Nephron progenitor cell (in vitro differentiated cells): ENCODE measurements around the gene KIF3C.
A peak's percentile ranks its signal among the peaks of the same experiment; 100 is the strongest.

ENCODE experiments used
- DNase-seq: peaks from one replicate; pipeline ENCODE4 v3.0.0; 2021
- H3K27ac Mint-ChIP-seq: 2 replicates; pipeline ENCODE4 v1.8.0; 2021; ENCODE audit warnings: mild to moderate bottlenecking, moderate library complexity, mixed read lengths
- H3K27me3 Mint-ChIP-seq: 2 replicates; pipeline ENCODE4 v1.8.0; 2021; ENCODE audit warnings: mild to moderate bottlenecking, low read depth, mixed read lengths; ENCODE audit not compliant: poor library complexity
- H3K36me3 Mint-ChIP-seq: 2 replicates; pipeline ENCODE4 v1.8.0; 2021; ENCODE audit warnings: low read depth, mixed read lengths
- H3K4me1 Mint-ChIP-seq: 2 replicates; pipeline ENCODE4 v1.8.0; 2021; ENCODE audit warnings: mixed read lengths
- H3K4me3 Mint-ChIP-seq: 2 replicates; pipeline ENCODE4 v1.8.0; 2021; ENCODE audit warnings: mild to moderate bottlenecking, moderate library complexity, mixed read lengths
- H3K9me3 Mint-ChIP-seq: 2 replicates; pipeline ENCODE4 v1.8.0; 2021; ENCODE audit warnings: mild to moderate bottlenecking, moderate library complexity, mixed read lengths
- CTCF ChIP-seq: fragments of 200-600 bp; sonication (generic); IDR thresholded peaks from 2 replicates; pipeline ENCODE4 v1.5.0; 2021; ENCODE audit warnings: antibody characterized with exemption

Gene KIF3C

GRCh38 chr2:25976983-25977741 is 5.1 kb downstream of the KIF3C start:
- H3K9me3 Mint-ChIP-seq = no peaks in the 10 kb centered on the region
- TF ChIP-seq CTCF = no peak
- H3K27me3 Mint-ChIP-seq = peaks cover 3% of the 10 kb centered on the region
- peak overlapping the region; percentile 68 for H3K27ac Mint-ChIP-seq
- H3K36me3 Mint-ChIP-seq = peaks cover 60% of the 10 kb centered on the region
- H3K4me3 Mint-ChIP-seq = peak overlapping the region; percentile 69
- no peak for DNase-seq
- peaks cover 50% of the 10 kb centered on the region for H3K4me1 Mint-ChIP-seq

- H3K27me3 Mint-ChIP-seq = peaks cover 3% of the 10 kb centered on the region
- H3K4me3 Mint-ChIP-seq = no peak overlapping the region
- peaks cover 60% of the 10 kb centered on the region for H3K36me3 Mint-ChIP-seq
- no peak for TF ChIP-seq CTCF
- H3K4me1 Mint-ChIP-seq = peaks cover 12% of the 10 kb centered on the region
- DNase-seq = no peak
- peak overlapping the region; percentile 6 for H3K27ac Mint-ChIP-seq
- H3K9me3 Mint-ChIP-seq = no peaks in the 10 kb centered on the region
These were observed 10.1 kb downstream of the KIF3C start for GRCh38 chr2:25972049-25972823.

- no peak overlapping the region for H3K27ac Mint-ChIP-seq
- H3K4me1 Mint-ChIP-seq = peaks cover 6% of the 10 kb centered on the region
- no peaks in the 10 kb centered on the region for H3K9me3 Mint-ChIP-seq
- no peak for TF ChIP-seq CTCF
- no peak overlapping the region for H3K4me3 Mint-ChIP-seq
- peaks cover 54% of the 10 kb centered on the region for H3K36me3 Mint-ChIP-seq
- H3K27me3 Mint-ChIP-seq = peaks cover 3% of the 10 kb centered on the region
- DNase-seq = no peak
These were observed 10.7 kb downstream of the KIF3C start for GRCh38 chr2:25971596-25971995.

- peaks cover 33% of the 10 kb centered on the region for H3K36me3 Mint-ChIP-seq
- H3K27me3 Mint-ChIP-seq = peaks cover 3% of the 10 kb centered on the region
- no peak overlapping the region for H3K4me3 Mint-ChIP-seq
- H3K4me1 Mint-ChIP-seq = peaks cover 9% of the 10 kb centered on the region
- no peak for TF ChIP-seq CTCF
- H3K9me3 Mint-ChIP-seq = no peaks in the 10 kb centered on the region
- DNase-seq = no peak
- no peak overlapping the region for H3K27ac Mint-ChIP-seq
These were observed 15.6 kb downstream of the KIF3C start for GRCh38 chr2:25966531-25967270.

GRCh38 chr2:25964891-25965290 is 17.4 kb downstream of the KIF3C start:
- peak overlapping the region; percentile 20 for H3K27ac Mint-ChIP-seq
- TF ChIP-seq CTCF = no peak
- peaks cover 28% of the 10 kb centered on the region for H3K36me3 Mint-ChIP-seq
- H3K4me1 Mint-ChIP-seq = peaks cover 19% of the 10 kb centered on the region
- H3K4me3 Mint-ChIP-seq = no peak overlapping the region
- DNase-seq = no peak
- peaks cover 3% of the 10 kb centered on the region for H3K27me3 Mint-ChIP-seq
- H3K9me3 Mint-ChIP-seq = no peaks in the 10 kb centered on the region
